HG03066 (cell line): ENCODE results near the gene UBE2G1.
"Not testable (repeated sequence)": the region's sequence is repeated elsewhere in the genome, so short reads cannot be mapped to it uniquely, and the experiment has no call there.

Experiments used
- ATAC-seq: cut with Tn5 transposase; IDR thresholded peaks from one replicate; pipeline ENCODE4 v1.9.1; 2021; ENCODE audit warnings: low read depth; ENCODE audit not compliant: unreplicated experiment

UBE2G1 gene

GRCh38 chr17:4255271-4255670 is 111.2 kb downstream of the UBE2G1 start:
- ATAC-seq, result not testable (repeated sequence)

GRCh38 chr17:4250887-4251286 is 115.6 kb downstream of the UBE2G1 start:
- ATAC-seq, result no peak

- ATAC-seq, result no peak
Observed at GRCh38 chr17:4249452-4250029, 116.9 kb downstream of the UBE2G1 start.

- ATAC-seq, result no peak
Observed at GRCh38 chr17:4248504-4249277, 117.8 kb downstream of the UBE2G1 start.

GRCh38 chr17:4247971-4248388 is 118.5 kb downstream of the UBE2G1 start:
- ATAC-seq, result no peak

GRCh38 chr17:4247361-4247970 is 119.0 kb downstream of the UBE2G1 start:
- ATAC-seq, result no peak

GRCh38 chr17:4246674-4247073 is 119.8 kb downstream of the UBE2G1 start:
- ATAC-seq, result no peak

GRCh38 chr17:4241535-4241934 is 124.9 kb downstream of the UBE2G1 start:
- ATAC-seq, result no peak

- ATAC-seq, result no peak
Observed at GRCh38 chr17:4236456-4236855, 130.0 kb downstream of the UBE2G1 start.

- no peak for ATAC-seq
Observed at GRCh38 chr17:4235372-4236279, 130.8 kb downstream of the UBE2G1 start.

GRCh38 chr17:4234401-4234800 is 132.1 kb downstream of the UBE2G1 start:
- no peak for ATAC-seq

GRCh38 chr17:4233668-4234258 is 132.7 kb downstream of the UBE2G1 start:
- ATAC-seq, result no peak

- ATAC-seq, result no peak
Observed at GRCh38 chr17:4232168-4232813, 134.2 kb downstream of the UBE2G1 start.

GRCh38 chr17:4229627-4230541 is 136.6 kb downstream of the UBE2G1 start:
- ATAC-seq, result no peak

GRCh38 chr17:4221899-4222659 is 144.4 kb downstream of the UBE2G1 start:
- no peak for ATAC-seq

GRCh38 chr17:4221163-4221562 is 145.3 kb downstream of the UBE2G1 start:
- no peak for ATAC-seq

- no peak for ATAC-seq
Observed at GRCh38 chr17:4220655-4221054, 145.8 kb downstream of the UBE2G1 start.
